ENCODE measurements around the gene SON. TPM values are rescaled to one million over a fixed set of nuclear protein-coding genes. Genes with fewer than 3 reads are reported as not detected.
"Not testable (repeated sequence)": the region's sequence is repeated elsewhere in the genome, so short reads cannot be mapped to it uniquely, and the experiment has no call there.

The SON gene
- polyA plus RNA-seq, 1 donor from 2014 or later = 123 TPM

DNA sequence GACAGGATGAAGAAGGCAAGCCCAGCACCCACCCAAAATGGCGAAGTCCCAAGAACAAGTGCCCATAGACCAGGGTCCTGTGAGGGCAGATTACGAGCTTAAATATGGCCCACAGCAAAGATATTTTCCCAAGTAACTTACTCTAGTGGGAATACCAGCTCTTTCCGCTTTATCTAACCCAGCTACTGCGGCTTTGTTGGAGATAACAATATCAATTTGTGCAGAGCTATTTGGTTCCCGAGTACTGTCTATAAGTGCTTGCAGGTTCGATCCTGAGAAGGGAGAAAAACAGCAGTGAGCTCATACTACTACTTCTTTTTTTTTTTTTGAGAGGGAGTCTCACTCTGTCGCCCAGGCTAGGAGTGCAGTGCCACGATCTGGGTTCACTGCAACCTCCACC lies 37.0 kb upstream of the SON start:
- H3K4me3 ChIP-seq (ENCODE audit: low read length) = no peak overlapping the region
- no peaks in the 10 kb centered on the region for H3F3A ChIP-seq (ENCODE audit: insufficient read depth, low read length, poor library complexity, severe bottlenecking)
- no peaks in the 10 kb centered on the region for H3K27me3 ChIP-seq (ENCODE audit: insufficient read depth, low read depth, low read length)
- TF ChIP-seq POLR2AphosphoS5 (IDR thresholded peaks at IDR 0.05) (no peak), TAF1 (IDR thresholded peaks at IDR 0.05; ENCODE audit: low read depth) (no peak)
- H3K9me2 ChIP-seq (ENCODE audit: insufficient read depth, low read length) = no peaks in the 10 kb centered on the region
- no peaks in the 10 kb centered on the region for H4K20me1 ChIP-seq (ENCODE audit: insufficient read depth)
- no peak overlapping the region for H2AFZ ChIP-seq (ENCODE audit: low read depth, low read length)
- no peaks in the 10 kb centered on the region for H3K9me3 ChIP-seq (ENCODE audit: low read length)
- H3K9ac ChIP-seq (ENCODE audit: low read length) = no peak overlapping the region
- H3K4me2 ChIP-seq (ENCODE audit: low read length) = no peak overlapping the region
- H3K27ac ChIP-seq (ENCODE audit: low read length) = no peak overlapping the region
- H3K79me2 ChIP-seq (replicated peaks; ENCODE audit: insufficient read depth, low read length) = no peaks in the 10 kb centered on the region
- H3K36me3 ChIP-seq (ENCODE audit: insufficient read depth, low read length) = peaks cover 4% of the 10 kb centered on the region

DNA sequence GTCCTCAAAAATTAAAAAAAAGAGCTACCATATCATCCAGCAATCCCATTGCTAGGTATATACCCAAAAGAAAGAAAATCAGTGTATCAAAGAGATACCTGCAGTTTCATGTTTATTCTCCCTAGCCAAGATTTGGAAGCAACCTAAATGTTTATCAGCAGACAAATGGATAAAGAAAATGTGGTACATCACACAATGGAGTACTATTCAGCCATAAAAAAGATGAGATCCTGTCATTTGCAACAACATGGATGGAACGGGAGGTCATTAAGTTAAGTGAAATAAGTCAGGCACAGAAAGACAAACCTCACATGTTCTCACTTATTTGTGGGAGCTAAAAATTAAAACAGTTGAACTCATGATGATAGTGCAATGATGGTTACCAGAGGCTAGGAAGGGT lies 35.8 kb upstream of the SON start:
- not testable (repeated sequence) for H3K27ac ChIP-seq (ENCODE audit: low read length); H3K79me2 ChIP-seq (replicated peaks; ENCODE audit: insufficient read depth, low read length); H3K27me3 ChIP-seq (ENCODE audit: insufficient read depth, low read depth, low read length); H3K9ac ChIP-seq (ENCODE audit: low read length); H3K4me3 ChIP-seq (ENCODE audit: low read length); H3K9me2 ChIP-seq (ENCODE audit: insufficient read depth, low read length); H4K20me1 ChIP-seq (ENCODE audit: insufficient read depth); H3F3A ChIP-seq (ENCODE audit: insufficient read depth, low read length, poor library complexity, severe bottlenecking); H3K36me3 ChIP-seq (ENCODE audit: insufficient read depth, low read length); H3K4me2 ChIP-seq (ENCODE audit: low read length); H2AFZ ChIP-seq (ENCODE audit: low read depth, low read length); H3K9me3 ChIP-seq (ENCODE audit: low read length)

DNA sequence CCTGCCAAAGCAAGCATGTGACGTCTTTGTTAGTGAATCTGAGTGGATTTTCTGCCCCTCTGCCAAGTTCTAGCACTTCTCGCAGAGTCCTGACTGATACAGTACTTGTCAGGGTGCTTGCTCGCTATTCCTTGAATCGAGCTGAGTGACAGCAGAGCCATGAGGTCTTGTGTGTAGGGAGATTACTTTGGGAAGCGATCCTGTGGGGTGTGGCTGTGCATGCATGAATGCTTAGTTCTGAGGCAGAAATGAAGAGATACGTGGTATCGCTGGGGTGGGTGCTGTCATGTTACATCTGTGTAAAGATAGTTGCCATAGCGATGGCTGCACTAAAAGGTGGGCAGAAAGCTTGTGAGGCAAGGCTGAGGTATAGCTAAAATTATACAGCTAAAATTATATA lies 32.0 kb upstream of the SON start:
- no peaks in the 10 kb centered on the region for H3K9me2 ChIP-seq (ENCODE audit: insufficient read depth, low read length)
- no peaks in the 10 kb centered on the region for H3K36me3 ChIP-seq (ENCODE audit: insufficient read depth, low read length)
- TF ChIP-seq MXI1 (conservative IDR thresholded peaks at IDR 0.05; ENCODE audit: poor library complexity, severe bottlenecking) (no peak), EP300 (conservative IDR thresholded peaks at IDR 0.05; ENCODE audit: poor library complexity, severe bottlenecking) (no peak), TAF1 (IDR thresholded peaks at IDR 0.05; ENCODE audit: low read depth) (no peak), POLR2AphosphoS5 (IDR thresholded peaks at IDR 0.05) (no peak), SMC3 (conservative IDR thresholded peaks at IDR 0.05; ENCODE audit: poor library complexity) (no peak)
- TF ChIP-seq, protein P1, sequence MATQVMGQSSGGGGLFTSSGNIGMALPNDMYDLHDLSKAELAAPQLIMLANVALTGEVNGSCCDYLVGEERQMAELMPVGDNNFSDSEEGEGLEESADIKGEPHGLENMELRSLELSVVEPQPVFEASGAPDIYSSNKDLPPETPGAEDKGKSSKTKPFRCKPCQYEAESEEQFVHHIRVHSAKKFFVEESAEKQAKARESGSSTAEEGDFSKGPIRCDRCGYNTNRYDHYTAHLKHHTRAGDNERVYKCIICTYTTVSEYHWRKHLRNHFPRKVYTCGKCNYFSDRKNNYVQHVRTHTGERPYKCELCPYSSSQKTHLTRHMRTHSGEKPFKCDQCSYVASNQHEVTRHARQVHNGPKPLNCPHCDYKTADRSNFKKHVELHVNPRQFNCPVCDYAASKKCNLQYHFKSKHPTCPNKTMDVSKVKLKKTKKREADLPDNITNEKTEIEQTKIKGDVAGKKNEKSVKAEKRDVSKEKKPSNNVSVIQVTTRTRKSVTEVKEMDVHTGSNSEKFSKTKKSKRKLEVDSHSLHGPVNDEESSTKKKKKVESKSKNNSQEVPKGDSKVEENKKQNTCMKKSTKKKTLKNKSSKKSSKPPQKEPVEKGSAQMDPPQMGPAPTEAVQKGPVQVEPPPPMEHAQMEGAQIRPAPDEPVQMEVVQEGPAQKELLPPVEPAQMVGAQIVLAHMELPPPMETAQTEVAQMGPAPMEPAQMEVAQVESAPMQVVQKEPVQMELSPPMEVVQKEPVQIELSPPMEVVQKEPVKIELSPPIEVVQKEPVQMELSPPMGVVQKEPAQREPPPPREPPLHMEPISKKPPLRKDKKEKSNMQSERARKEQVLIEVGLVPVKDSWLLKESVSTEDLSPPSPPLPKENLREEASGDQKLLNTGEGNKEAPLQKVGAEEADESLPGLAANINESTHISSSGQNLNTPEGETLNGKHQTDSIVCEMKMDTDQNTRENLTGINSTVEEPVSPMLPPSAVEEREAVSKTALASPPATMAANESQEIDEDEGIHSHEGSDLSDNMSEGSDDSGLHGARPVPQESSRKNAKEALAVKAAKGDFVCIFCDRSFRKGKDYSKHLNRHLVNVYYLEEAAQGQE (IDR thresholded peaks at IDR 0.05; ENCODE audit: borderline replicate concordance) = no peak
- TF ChIP-seq, protein P2, sequence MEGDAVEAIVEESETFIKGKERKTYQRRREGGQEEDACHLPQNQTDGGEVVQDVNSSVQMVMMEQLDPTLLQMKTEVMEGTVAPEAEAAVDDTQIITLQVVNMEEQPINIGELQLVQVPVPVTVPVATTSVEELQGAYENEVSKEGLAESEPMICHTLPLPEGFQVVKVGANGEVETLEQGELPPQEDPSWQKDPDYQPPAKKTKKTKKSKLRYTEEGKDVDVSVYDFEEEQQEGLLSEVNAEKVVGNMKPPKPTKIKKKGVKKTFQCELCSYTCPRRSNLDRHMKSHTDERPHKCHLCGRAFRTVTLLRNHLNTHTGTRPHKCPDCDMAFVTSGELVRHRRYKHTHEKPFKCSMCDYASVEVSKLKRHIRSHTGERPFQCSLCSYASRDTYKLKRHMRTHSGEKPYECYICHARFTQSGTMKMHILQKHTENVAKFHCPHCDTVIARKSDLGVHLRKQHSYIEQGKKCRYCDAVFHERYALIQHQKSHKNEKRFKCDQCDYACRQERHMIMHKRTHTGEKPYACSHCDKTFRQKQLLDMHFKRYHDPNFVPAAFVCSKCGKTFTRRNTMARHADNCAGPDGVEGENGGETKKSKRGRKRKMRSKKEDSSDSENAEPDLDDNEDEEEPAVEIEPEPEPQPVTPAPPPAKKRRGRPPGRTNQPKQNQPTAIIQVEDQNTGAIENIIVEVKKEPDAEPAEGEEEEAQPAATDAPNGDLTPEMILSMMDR (IDR thresholded peaks at IDR 0.05; ENCODE audit: poor library complexity, severe bottlenecking) = no peak

More for the DNA sequence above, 32.0 kb upstream of the SON start:
- Histone ChIP-seq H2AFZ (ENCODE audit: low read depth, low read length) (no peak overlapping the region), H3K9me3 (ENCODE audit: low read length) (no peaks in the 10 kb centered on the region), H3K4me3 (ENCODE audit: low read length) (no peak overlapping the region), H3K9ac (ENCODE audit: low read length) (no peak overlapping the region), H3K27ac (ENCODE audit: low read length) (no peak overlapping the region), H4K20me1 (ENCODE audit: insufficient read depth) (no peaks in the 10 kb centered on the region), H3K79me2 (replicated peaks; ENCODE audit: insufficient read depth, low read length) (no peaks in the 10 kb centered on the region), H3K27me3 (ENCODE audit: insufficient read depth, low read depth, low read length) (no peaks in the 10 kb centered on the region), H3F3A (ENCODE audit: insufficient read depth, low read length, poor library complexity, severe bottlenecking) (no peaks in the 10 kb centered on the region), H3K4me2 (ENCODE audit: low read length) (no peak overlapping the region)

Data from neural cell (in vitro differentiated cells).